Cortex of kidney (tissue), 1 donor: ENCODE results near the gene SUPT6H.

Experiments used
- DNase-seq: peaks from one replicate; lab custom pipeline; 2025; lab: John Stamatoyannopoulos, UW

SUPT6H gene

GRCh38 chr17:28661635-28662526 is at the start of gene SUPT6H, which contains the start of gene SDF2:
TSS of gene SUPT6H (plus strand) at chr17:28662205. CDS start at chr17:28673402, 11,197 bp downstream.
TSS of gene SDF2 (minus strand) at chr17:28661906. CDS start at chr17:28661876, 30 bp downstream.
- no peak for DNase-seq

- DNase-seq, result no peak
These were observed 49.5 kb upstream of the SUPT6H start for GRCh38 chr17:28612531-28612930.

- DNase-seq, result no peak
These were observed 48.8 kb upstream of the SUPT6H start for GRCh38 chr17:28612936-28613872.

- no peak for DNase-seq
These were observed 48.0 kb upstream of the SUPT6H start, which contains the start of gene RSKR for GRCh38 chr17:28613931-28614381. TSS of gene RSKR (minus strand) at chr17:28614185. CDS start at chr17:28614161, 24 bp downstream.

GRCh38 chr17:28615260-28615940 is 46.6 kb upstream of the SUPT6H start:
- no peak for DNase-seq

- no peak for DNase-seq
These were observed 45.7 kb upstream of the SUPT6H start for GRCh38 chr17:28616281-28616680.

- no peak for DNase-seq
These were observed 43.5 kb upstream of the SUPT6H start for GRCh38 chr17:28618464-28618863.

- no peak for DNase-seq
These were observed 42.0 kb upstream of the SUPT6H start for GRCh38 chr17:28620010-28620409.

GRCh38 chr17:28622186-28622585 is 39.8 kb upstream of the SUPT6H start:
- DNase-seq, result no peak

GRCh38 chr17:28623696-28624095 is 38.3 kb upstream of the SUPT6H start:
- DNase-seq, result no peak

- no peak for DNase-seq
These were observed 37.9 kb upstream of the SUPT6H start for GRCh38 chr17:28624148-28624547.

- no peak for DNase-seq
These were observed 35.2 kb upstream of the SUPT6H start for GRCh38 chr17:28626818-28627217.

GRCh38 chr17:28634206-28634865 is 27.7 kb upstream of the SUPT6H start:
- no peak for DNase-seq

- DNase-seq, result no peak
These were observed 26.5 kb upstream of the SUPT6H start for GRCh38 chr17:28635506-28635905.

- no peak for DNase-seq
These were observed 20.4 kb upstream of the SUPT6H start for GRCh38 chr17:28641579-28641978.

GRCh38 chr17:28643983-28644786 is 17.8 kb upstream of the SUPT6H start:
- no peak for DNase-seq

- DNase-seq, result no peak
These were observed 17.0 kb upstream of the SUPT6H start, which contains the start of gene BLTP2 for GRCh38 chr17:28644787-28645575. TSS of gene BLTP2 (minus strand) at chr17:28645158. CDS start at chr17:28645056, 102 bp downstream.

GRCh38 chr17:28645576-28645939 is 16.4 kb upstream of the SUPT6H start:
- DNase-seq, result no peak

GRCh38 chr17:28646039-28646754 is 15.8 kb upstream of the SUPT6H start:
- no peak for DNase-seq
